Measurements from ENCODE around the gene BRD4.
A peak's percentile ranks its signal among the peaks of the same experiment; 100 is the strongest.

Gene BRD4

DNA sequence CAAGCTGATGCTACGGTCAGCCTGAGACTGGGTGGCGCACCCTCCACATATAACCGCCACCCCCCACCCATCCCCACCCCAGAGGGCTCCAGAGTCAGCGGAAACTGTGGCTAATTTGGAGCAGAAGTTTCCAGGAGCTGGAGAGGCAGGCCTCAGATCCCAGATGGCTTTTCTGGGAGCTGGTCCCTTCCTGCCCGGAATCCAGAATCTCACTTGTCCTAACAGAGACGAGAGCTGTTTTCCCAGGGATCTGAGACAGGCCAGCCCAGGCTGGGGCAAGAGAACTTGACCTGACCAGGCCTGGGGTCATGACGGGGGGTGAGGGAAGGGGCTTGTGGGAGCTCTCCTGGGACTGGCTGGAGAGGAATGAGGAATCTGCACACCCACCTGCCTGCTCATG lies 106.6 kb downstream of the BRD4 start:
- DNase-seq (ENCODE audit: low spot score), result no peak

DNA sequence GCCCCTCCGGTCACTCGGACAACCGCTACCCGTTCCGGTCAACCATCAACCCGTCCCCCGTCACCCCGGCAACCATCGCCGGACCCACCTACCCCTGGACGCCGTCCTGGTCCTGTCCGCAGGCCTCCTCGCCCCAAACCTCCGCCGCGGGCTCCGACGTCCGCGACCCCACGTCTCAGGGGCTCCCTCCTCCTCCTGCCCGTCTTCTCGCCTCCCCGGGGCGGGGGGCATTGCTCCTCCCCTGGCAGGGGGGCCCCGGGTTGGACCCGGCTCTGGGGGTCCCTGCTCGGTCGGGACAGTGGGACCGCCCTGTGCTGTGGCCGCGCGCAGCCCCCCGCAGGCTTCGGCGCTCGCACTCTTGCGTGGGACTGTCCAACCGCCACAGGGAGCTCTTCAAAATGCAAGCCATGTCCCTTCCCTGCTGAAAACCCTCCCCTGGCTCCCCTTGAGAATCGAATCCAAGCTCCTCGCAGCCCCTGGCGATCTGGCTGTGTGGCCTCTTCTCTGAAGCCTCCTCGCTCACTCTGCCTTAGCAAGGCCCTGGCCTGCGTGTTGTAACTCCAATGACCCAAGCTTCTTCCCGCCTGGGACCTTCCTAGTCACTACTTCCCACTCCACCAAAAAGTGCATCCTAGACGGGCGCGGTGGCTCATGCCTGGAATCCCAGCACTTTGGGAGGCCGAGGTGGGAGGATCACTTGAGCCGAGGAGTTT lies 108.5 kb downstream of the BRD4 start:
- no peak for DNase-seq (ENCODE audit: low spot score)

DNA sequence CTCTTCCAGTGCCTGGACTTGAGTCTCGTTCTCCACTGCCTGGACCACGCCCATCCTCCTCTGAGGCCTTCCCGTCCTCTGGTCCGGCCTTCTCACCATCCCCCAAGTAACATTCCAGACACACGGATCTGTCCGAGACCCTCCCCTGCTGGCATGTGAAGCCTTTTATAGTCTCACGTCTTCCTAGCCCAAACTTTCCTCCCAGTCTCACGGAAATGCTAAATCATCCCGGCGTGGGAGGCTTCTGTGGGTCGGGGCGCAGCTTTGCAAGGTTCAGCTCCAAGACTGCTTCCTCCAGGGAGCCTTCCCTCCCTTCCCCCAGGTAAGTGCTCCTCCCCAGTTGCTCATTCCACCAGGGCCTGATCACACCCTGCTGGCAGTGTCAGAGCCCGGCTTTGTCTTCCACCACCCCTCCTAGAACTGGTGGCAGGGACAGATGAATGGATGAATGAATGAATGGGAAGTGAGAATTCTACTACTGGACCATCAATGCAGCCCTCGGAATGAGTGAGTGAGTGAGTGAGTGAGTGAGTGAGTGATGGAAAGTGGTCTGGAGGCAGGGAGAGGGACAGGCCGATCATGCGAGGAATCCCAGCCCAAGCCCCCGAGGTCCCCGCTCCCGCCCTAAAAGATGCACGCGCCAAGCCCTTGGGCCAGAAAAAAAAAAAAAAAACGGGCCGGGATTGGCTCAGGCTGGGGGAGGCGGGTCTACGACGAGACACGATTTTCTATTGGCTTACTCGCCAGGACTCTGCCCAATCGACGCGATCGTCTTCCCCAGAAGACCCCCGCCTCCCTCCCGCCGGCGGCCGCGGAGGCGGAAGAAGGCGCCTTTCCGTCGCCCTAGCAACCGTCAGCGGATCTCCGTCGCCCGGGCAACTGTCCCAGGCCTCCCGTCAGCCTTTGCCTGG lies 109.3 kb downstream of the BRD4 start:
- DNase-seq (ENCODE audit: low spot score), result peak; percentile 92

DNA sequence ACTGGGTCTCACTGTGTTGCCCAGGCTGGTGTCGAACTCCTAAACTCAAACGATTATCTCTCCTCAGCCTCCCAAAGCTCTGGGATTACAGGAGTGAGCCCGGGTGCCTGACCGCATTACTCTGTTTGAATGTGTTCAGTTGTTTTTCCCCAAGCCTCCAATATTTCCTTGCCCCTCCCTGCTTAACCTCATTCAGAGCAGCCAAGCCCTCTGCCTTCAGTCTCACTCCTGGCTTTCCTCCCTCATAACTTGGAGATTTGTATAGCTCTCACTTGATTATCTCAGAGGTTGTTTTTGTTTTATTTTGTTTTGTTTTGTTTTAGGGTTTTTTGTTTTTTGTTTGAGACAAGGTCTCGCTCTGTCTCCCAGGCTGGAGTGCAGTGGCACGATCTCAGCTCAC lies 111.5 kb downstream of the BRD4 start:
- no peak for DNase-seq (ENCODE audit: low spot score)

- DNase-seq (ENCODE audit: low spot score), result no peak
These were observed 113.8 kb downstream of the BRD4 start for GRCh38 chr19:15218501-15218900.

DNA sequence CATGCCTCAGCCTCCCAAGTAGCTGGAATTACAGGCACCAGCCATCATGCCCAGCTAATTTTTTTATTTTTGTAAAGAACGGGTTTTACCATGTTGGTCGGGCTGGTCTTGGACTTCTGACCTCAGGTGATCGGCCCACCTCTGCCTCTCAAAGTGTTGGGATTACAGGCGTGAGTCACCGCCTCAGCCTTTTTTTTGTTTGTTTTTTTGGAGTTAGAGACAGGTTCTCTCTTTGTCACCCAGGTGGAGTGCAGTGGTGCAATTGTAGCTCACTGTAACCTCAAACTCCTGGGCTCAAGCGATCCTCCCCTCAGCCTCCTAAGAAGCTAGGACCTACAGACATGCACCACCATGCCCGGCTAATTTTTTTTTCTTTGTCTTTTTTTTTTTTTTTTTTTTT lies 116.0 kb downstream of the BRD4 start:
- DNase-seq (ENCODE audit: low spot score), result no peak

GRCh38 chr19:15213715-15214381 lies 118.5 kb downstream of the BRD4 start:
- no peak for DNase-seq (ENCODE audit: low spot score)

DNA sequence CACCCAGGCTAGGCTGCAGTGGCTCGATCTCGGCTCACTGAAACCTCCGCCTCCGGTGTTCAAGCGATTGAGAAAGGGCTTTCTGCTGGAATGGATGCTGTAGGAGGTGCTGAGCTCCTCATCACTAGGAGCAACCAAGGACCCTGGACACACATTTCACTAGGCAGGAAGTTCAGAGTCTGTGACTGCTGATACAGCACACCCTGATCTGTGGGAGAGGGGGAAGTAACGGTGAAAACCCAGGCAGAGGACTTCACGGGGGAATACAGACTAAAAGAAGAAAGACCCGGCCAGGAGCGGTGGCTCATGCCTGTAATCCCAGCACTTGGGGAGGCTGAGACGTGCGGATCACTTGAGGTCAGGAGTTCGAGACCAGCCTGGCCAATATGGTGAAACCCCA lies 119.6 kb downstream of the BRD4 start:
- no peak for DNase-seq (ENCODE audit: low spot score)

GRCh38 chr19:15210323-15210781 lies 122.0 kb downstream of the BRD4 start:
- DNase-seq (ENCODE audit: low spot score), result no peak

DNA sequence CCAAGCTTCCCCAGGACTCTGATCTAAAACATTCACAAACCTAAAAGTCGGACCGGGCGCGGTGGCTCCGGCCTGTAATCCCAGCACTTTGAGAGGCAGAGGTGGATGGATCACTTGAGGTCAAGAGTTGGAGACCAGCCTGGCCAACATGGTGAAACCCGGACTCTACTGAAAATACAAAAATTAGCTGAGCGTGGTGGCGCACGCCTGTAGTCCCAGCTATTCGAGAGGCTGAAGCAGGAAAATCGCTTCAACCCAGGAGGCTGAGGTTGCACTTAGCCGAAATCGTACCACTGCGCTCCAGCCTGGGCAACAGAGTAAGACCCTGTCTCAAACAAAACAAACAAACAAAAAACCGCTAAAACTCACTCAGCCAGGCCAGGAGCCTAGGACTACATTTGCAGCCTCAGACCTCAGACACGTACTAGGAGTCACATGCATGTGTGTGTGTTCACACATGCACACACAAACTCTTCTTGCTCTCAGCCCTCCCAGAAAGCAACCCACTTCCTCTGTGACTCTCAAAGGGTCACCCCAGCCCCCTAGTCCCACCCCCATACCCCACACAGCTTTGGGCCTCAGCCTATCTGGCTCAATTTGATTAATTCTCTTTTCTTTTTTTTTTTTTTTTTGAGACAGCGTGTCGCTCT lies 130.8 kb downstream of the BRD4 start:
- no peak for DNase-seq (ENCODE audit: low spot score)

DNA sequence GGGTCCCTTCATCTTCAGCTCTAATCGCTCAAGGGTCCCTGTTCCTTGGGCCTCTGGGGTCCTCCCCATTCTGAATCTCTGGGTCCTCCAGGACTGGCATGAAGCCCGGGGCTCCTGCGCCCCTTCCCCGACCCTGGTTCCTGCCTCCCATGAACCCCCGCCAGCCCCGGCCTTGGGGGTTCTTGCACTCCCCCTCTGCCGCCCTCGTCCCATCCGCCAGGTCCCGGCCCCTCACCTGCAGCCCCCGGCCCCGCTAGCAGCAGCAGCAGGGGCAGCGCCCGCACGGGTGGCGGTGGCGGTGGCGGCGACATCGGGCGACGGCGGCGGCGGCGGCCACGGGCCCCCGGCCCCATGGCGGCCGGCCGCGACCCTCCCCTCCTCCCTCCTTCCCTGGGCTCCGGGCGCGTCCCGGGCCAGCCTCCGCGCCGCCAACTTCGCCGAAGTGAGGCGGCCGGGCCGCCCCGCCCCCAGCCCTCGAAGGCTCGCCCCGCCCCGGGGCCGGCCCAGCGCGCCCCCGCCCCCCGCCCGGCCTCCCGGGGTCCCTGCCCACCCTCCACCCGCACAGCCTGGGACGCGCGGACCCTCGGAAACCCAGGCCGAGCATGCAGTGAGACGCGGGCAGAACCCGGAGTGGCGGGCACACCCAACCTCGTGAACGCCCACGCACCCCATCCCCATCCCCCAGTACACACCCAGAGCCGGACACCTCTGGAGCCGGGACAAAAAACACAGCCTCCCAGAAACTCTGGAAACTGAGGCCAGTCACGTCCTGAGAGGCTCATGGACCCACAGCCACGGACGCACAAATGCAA lies 131.6 kb downstream of the BRD4 start, which contains the start of gene NOTCH3:
Gene NOTCH3 (minus strand): TSS at position 443 of the 812 bp plus-strand sequence. CDS start 90 bp downstream, at position 353.
- DNase-seq (ENCODE audit: low spot score), result no peak

DNA sequence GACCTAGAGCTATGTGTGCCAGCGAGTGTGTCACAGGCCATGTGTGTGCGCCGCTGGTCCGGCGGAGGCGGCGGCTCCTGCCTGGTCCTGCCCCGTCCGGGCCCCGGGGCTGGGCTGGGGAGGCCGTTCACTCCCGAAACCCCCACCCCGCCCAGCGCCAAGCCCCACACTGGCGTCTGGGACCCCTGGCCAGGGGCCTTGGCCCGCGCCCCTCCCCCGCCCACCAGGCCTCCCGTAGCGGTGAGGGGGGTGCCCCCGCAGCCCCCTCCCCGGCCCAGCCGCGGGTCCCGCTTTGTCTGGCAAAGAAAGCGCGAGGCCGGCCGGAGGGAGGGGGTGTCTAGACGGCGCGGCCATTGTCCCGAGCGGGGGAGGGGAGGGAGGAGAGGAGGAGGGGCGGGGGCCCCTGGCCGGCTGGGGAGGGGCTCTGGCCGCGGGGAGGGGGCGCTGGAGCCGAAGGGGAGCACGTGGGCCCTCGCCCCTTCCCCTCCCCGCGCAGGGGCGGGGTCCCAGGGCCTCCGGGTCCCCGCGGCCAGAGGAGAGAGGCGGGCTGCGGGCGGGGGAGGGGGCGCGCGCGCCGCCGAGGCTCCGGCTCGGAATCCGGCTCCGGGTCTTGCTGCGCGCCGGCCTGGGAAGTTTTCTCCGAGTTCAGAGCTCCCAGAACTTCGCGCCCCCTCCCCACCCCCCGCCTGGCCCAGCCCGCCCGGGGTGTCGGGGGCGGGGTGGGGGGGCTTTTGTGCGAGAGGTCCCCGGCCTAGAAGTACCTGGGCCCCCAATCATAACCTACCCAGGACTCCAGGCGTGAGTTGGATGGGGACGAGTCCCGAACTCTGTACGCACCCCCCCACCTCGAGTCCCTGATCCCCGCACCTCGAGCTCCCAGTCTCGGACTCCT lies 132.4 kb downstream of the BRD4 start:
- no peak for DNase-seq (ENCODE audit: low spot score)

DNA sequence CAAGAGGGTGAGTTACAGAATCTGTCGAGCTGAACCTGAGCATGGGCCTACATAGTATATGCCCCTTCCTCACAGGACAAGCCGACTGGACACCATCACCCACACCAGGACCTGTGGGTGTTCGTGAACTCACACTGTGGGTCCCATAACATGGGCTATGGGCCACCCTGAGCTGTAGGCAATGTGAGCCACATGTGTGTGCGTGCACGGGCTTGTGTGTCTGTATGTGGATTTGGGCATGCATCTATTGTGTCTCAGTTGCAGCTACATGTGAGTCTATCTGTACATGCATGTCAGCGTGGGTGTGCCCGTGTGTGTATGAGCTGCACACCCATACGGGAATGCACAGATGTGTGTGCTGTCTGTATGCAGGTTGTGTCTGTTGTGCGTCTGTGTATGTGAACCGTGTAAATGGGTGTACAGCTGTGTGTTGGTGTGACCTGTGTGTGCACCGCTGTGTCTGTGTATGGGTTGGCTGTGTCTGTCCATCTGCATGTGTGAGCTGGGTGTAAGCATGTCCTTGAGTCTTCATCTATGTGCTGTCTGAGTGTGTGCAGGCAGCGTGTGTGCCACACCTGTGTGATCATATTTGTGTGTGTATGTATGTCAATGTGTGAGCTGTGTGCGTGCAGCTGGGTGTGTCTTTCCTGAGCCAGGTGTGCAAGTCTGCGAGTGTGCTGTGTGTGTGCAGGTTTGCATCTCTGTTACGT lies 133.2 kb downstream of the BRD4 start:
- no peak for DNase-seq (ENCODE audit: low spot score)

DNA sequence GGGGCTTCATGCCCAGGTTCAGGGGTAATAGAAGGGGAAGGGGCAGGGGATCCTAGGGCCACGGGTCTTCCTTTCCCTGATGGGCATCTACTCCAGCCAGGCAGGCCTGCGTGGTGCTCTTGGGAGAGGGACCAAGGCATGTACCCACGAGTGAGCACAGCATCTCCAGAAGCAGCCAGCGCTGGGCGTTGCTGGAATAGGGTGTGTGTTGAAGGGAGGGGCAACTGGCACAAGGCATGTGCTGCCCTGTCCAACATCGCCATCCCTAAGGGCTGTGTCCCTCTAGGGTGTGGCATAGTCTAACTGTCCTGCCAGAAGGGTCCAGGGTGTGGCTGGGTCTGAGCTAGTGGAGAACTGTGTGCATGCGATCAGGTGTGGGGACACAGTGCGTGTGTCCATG lies 134.4 kb downstream of the BRD4 start:
- no peak for DNase-seq (ENCODE audit: low spot score)

DNA sequence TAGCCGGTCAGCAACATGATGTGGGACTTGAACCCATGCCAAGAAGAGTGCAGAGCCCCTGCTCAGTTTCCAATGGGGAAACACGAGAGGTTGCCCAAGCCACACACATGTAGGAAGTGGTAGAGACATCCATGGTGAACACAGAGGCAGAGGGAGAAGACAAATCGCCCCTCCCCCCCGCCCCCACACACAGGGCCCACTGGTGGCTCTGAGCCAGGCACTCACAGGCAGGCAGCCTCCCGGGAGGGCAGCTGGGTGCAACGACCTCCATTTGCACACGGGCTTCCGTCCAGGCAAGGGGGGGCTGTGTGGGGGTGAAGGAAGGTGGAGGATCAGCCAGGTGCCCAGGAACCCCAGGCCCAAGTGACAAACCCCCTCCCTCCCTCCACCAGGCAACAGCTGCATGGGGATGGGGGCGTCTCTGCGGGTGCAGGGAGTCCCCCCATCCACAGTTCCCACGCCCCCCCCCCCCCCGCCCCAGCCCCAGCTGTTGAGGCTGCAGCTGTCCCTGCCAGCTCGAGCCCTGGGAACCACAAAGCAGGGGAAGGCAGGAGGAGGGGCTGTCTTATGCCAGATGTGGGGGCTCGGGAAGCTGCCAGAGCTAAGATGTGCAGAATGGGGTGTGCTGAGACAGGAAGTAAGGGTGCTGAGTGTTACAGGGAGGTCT lies 134.9 kb downstream of the BRD4 start:
- DNase-seq (ENCODE audit: low spot score), result no peak

DNA sequence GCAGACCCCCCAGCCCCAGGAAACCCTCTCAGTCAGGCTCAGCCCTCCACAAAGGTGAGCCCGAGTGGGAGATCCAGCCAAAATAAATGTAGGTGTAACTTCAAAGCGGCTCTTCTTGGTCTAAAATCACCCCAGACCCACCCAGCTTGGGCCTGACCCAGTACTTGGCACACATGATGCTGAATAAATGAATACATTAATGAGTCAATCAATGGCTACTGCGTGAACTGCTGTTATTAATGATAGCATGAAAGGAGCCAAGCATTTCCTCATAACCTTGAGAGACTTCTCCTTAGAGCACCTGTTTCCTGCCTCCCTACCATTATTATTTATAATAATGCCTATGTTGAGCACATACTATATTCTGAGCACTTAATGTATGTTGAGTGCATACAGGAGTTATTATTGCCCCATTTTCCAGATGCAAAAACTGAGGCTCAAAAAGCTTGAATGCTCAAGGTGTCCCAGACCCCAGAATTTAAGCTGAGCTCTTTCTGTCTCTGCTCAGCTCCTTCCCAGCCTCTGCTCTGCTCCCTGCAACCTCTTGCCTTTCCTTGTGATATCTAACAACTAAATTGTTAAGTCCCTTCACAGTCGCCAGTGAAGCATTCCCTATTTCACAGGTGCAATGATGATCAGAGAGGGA lies 135.9 kb downstream of the BRD4 start:
- no peak for DNase-seq (ENCODE audit: low spot score)

DNA sequence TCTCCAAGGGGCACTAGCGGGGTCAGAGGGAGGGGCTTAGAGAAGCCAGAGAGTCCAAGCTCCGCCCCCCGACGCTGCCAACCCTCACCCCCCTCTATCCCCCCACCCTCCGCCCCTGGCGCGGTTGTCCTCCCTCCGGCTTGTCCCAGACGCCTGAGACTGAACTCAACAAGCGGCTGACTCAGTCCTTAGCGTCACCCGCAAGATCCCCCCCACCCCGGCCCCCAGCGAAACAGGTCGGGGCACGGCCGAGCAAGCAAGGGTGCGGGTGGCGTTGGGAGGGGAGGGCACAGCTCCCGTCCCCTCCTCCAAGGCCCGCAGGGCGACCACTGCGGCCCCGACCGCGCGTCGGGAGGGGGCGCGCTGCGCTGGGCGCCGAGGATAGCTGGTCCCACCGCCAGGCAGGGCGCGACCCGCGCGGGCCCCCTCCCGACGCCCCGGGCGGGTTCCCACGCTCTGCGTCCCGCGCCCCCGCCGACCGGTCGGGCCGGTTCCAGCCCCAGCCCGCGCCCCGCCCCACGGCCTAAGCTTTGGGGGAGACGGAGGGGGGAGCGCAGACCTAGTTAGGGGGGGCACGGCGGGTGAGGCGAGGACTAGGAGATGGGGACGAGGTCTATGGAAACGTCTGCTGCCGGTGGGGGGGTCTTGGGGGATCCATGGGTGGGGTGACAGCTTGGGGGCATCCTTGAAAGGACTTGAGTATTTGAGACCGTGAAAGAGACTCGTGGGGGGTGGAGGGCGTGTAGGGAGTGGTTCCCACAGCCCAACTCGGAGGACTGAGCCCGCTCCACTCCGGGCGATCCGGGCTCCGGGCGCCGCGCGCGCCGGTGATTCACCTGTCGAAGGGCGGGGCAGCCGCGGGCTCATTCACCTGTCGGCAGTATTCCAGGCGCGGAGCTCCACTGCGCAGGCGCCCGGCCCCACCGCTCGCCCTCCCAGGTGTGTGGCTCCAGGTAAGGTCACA lies 136.7 kb downstream of the BRD4 start:
- no peak for DNase-seq (ENCODE audit: low spot score)
